LNCaP clone FGC (cell line): ENCODE measurements around the gene SH2D3C.
"Not testable (repeated sequence)": the region's sequence is repeated elsewhere in the genome, so short reads cannot be mapped to it uniquely, and the experiment has no call there.

ENCODE experiments used
- DNase-seq: peaks from one replicate; pipeline ENCODE4 v3.0.0-alpha.2; 2011; ENCODE audit warnings: low read depth
- H3K4me3 ChIP-seq: 2 replicates; pipeline ENCODE4 v1.5.1; 2011; ENCODE audit warnings: mild to moderate bottlenecking, low read depth, low read length, control low read depth
- CTCF ChIP-seq: IDR thresholded peaks from 2 replicates; pipeline ENCODE4 v1.5.1; 2012; ENCODE audit warnings: mild to moderate bottlenecking; ENCODE audit not compliant: control insufficient read depth, insufficient read depth; ENCODE audit errors: extremely low read depth

The SH2D3C gene

GRCh38 chr9:127781806-127782205 lies 3.3 kb upstream of the SH2D3C start:
- TF ChIP-seq CTCF = no peak
- H3K4me3 ChIP-seq = no peak overlapping the region
- no peak for DNase-seq

GRCh38 chr9:127780909-127781308 lies 2.4 kb upstream of the SH2D3C start:
- DNase-seq, H3K4me3 ChIP-seq: not testable (repeated sequence)

- no peak overlapping the region for H3K4me3 ChIP-seq
- DNase-seq = no peak
- TF ChIP-seq CTCF = no peak
Observed at GRCh38 chr9:127780126-127780885, 1.8 kb upstream of the SH2D3C start.

GRCh38 chr9:127779136-127779981 lies 893 bp upstream of the SH2D3C start:
- H3K4me3 ChIP-seq = no peak overlapping the region
- no peak for TF ChIP-seq CTCF

GRCh38 chr9:127777368-127777980 lies 992 bp downstream of the SH2D3C start:
- no peak overlapping the region for H3K4me3 ChIP-seq
- no peak for TF ChIP-seq CTCF
- no peak for DNase-seq

More at GRCh38 chr9:127779136-127779981, 893 bp upstream of the SH2D3C start:
- DNase-seq = no peak

- no peak for DNase-seq
- TF ChIP-seq CTCF = no peak
- no peak overlapping the region for H3K4me3 ChIP-seq
Observed at GRCh38 chr9:127776924-127777289, 1.6 kb downstream of the SH2D3C start.
